Effector memory CD8-positive, alpha-beta T cell (primary cell): ENCODE data around the gene CGB3.

Experiments used
- ATAC-seq: fragments of 150-1000 bp; cut with Tn5 transposase; replicated peaks from 2 replicates; pipeline ENCODE4 v1.10.0; 2021; ENCODE audit warnings: mild to moderate bottlenecking, moderate library complexity
- DNase-seq, 3 experiments: peaks; one replicate each; pipeline ENCODE4 v3.0.0; 2021
- H3K27ac Mint-ChIP-seq, 2 donors: one replicate each; pipeline ENCODE4 v1.8.0; 2022; ENCODE audit warnings: mild to moderate bottlenecking in 2 of 2, mixed read lengths in 2 of 2, moderate library complexity in 2 of 2
- H3K27me3 Mint-ChIP-seq, 2 donors: one replicate each; pipeline ENCODE4 v1.8.0; 2022; ENCODE audit warnings: mixed read lengths in 2 of 2
- H3K36me3 Mint-ChIP-seq: one replicate; pipeline ENCODE4 v1.8.0; 2022; ENCODE audit warnings: mild to moderate bottlenecking, moderate library complexity, mixed read lengths; ENCODE audit not compliant: insufficient read depth
- H3K4me1 Mint-ChIP-seq, 2 donors: one replicate each; pipeline ENCODE4 v1.8.0; 2022; ENCODE audit warnings: low read depth in 2 of 2, mixed read lengths in 2 of 2
- H3K4me3 Mint-ChIP-seq, 2 donors: one replicate each; pipeline ENCODE4 v1.8.0; 2022; ENCODE audit warnings: mild to moderate bottlenecking in 2 of 2, mixed read lengths in 2 of 2, moderate library complexity in 2 of 2
- H3K9me3 Mint-ChIP-seq, 2 donors: one replicate each; pipeline ENCODE4 v1.8.0; 2022; ENCODE audit warnings: mixed read lengths in 2 of 2

Gene CGB3

GRCh38 chr19:48997972-48998371 is 26.2 kb downstream of the CGB3 start:
- Mint-ChIP-seq H3K36me3 (peaks cover 20% of the 10 kb centered on the region), H3K27ac (peak overlapping the region in 1 of 2 donors; percentile 49), H3K4me3 (no peak overlapping the region), H3K27me3 (no peaks in the 10 kb centered on the region), H3K4me1 (peaks cover 23 to 26% of the 10 kb centered on the region in 2 donors), H3K9me3 (no peaks in the 10 kb centered on the region)
- DNase-seq (peak; percentile 29 to 54 (median 40)), ATAC-seq (no peak)

- Mint-ChIP-seq H3K27ac (peak overlapping the region; percentile 91 to 96), H3K4me1 (peaks cover 28 to 45% of the 10 kb centered on the region in 2 donors), H3K4me3 (peak overlapping the region; percentile 91 to 95), H3K27me3 (no peaks in the 10 kb centered on the region), H3K9me3 (no peaks in the 10 kb centered on the region), H3K36me3 (peaks cover 18% of the 10 kb centered on the region)
- no peak for ATAC-seq
- no peak for DNase-seq
These were observed 30.1 kb downstream of the CGB3 start for GRCh38 chr19:48994035-48994386.

- Mint-ChIP-seq H3K27ac (peak within 1 kb of the TSS; percentile 91 to 96), H3K36me3 (peaks cover 19% of the 10 kb centered on the region), H3K9me3 (no peaks in the 10 kb centered on the region), H3K27me3 (no peaks in the 10 kb centered on the region), H3K4me1 (peaks cover 28 to 45% of the 10 kb centered on the region in 2 donors), H3K4me3 (peak within 1 kb of the TSS; percentile 91 to 95)
- DNase-seq (peak; percentile 97 to 99 (median 99)), ATAC-seq (peak; percentile 89)
These were observed 30.7 kb downstream of the CGB3 start, which contains the start of the genes GYS1 and RUVBL2 for GRCh38 chr19:48993175-48994034. GYS1 (minus strand) TSS chr19:48993309; CDS start chr19:48993112, 197 bp downstream. RUVBL2 (plus strand) TSS chr19:48993887; CDS start chr19:48993912, 25 bp downstream.

GRCh38 chr19:48992581-48993174 is 31.5 kb downstream of the CGB3 start:
- Mint-ChIP-seq H3K4me3 (peak overlapping the region; percentile 91 to 95), H3K9me3 (no peaks in the 10 kb centered on the region), H3K27ac (peak overlapping the region; percentile 91 to 96), H3K27me3 (no peaks in the 10 kb centered on the region), H3K4me1 (peaks cover 31 to 39% of the 10 kb centered on the region in 2 donors), H3K36me3 (peaks cover 19% of the 10 kb centered on the region)
- ATAC-seq (no peak), DNase-seq (no peak)

- Mint-ChIP-seq H3K9me3 (no peaks in the 10 kb centered on the region), H3K4me1 (peaks cover 31 to 38% of the 10 kb centered on the region in 2 donors), H3K27ac (peak overlapping the region; percentile 91 to 96), H3K4me3 (peak overlapping the region; percentile 91 to 95), H3K27me3 (no peaks in the 10 kb centered on the region), H3K36me3 (peaks cover 19% of the 10 kb centered on the region)
- ATAC-seq (no peak), DNase-seq (no peak)
These were observed 32.1 kb downstream of the CGB3 start for GRCh38 chr19:48991873-48992580.

- peak overlapping the region in 1 of 2 donors; percentile 95 for H3K4me3 Mint-ChIP-seq
These were observed 33.0 kb downstream of the CGB3 start for GRCh38 chr19:48991011-48991609.

GRCh38 chr19:48990400-48990799 is 33.7 kb downstream of the CGB3 start:
- Mint-ChIP-seq H3K36me3 (peaks cover 19% of the 10 kb centered on the region), H3K9me3 (no peaks in the 10 kb centered on the region), H3K4me1 (peaks cover 31 to 37% of the 10 kb centered on the region in 2 donors), H3K27ac (peak overlapping the region; percentile 32 to 96), H3K27me3 (no peaks in the 10 kb centered on the region), H3K4me3 (no peak overlapping the region)
- DNase-seq (no peak), ATAC-seq (no peak)

More at GRCh38 chr19:48991011-48991609, 33.0 kb downstream of the CGB3 start:
- Mint-ChIP-seq H3K36me3 (peaks cover 19% of the 10 kb centered on the region), H3K9me3 (no peaks in the 10 kb centered on the region), H3K27me3 (no peaks in the 10 kb centered on the region), H3K27ac (peak overlapping the region; percentile 32 to 96), H3K4me1 (peaks cover 31 to 38% of the 10 kb centered on the region in 2 donors)
- no peak for ATAC-seq
- DNase-seq, result no peak

- H3K27me3 Mint-ChIP-seq, result no peaks in the 10 kb centered on the region
- no peaks in the 10 kb centered on the region for H3K9me3 Mint-ChIP-seq
- no peak overlapping the region for H3K4me3 Mint-ChIP-seq
- peak overlapping the region in 1 of 2 donors; percentile 96 for H3K27ac Mint-ChIP-seq
- peaks cover 25 to 31% of the 10 kb centered on the region in 2 donors for H3K4me1 Mint-ChIP-seq
- H3K36me3 Mint-ChIP-seq, result peaks cover 19% of the 10 kb centered on the region
- ATAC-seq (no peak), DNase-seq (no peak)
These were observed 34.3 kb downstream of the CGB3 start for GRCh38 chr19:48989701-48990291.

- Mint-ChIP-seq H3K27me3 (no peaks in the 10 kb centered on the region), H3K9me3 (no peaks in the 10 kb centered on the region), H3K4me1 (peaks cover 19 to 26% of the 10 kb centered on the region in 2 donors), H3K36me3 (peaks cover 18% of the 10 kb centered on the region), H3K27ac (no peak overlapping the region), H3K4me3 (no peak overlapping the region)
- no peak for DNase-seq
- ATAC-seq, result no peak
These were observed 35.3 kb downstream of the CGB3 start for GRCh38 chr19:48988860-48989259.

- H3K9me3 Mint-ChIP-seq, result no peaks in the 10 kb centered on the region
- no peaks in the 10 kb centered on the region for H3K27me3 Mint-ChIP-seq
- peaks cover 12% of the 10 kb centered on the region for H3K36me3 Mint-ChIP-seq
- H3K4me1 Mint-ChIP-seq, result peaks cover 16 to 23% of the 10 kb centered on the region in 2 donors
- ATAC-seq, result no peak
- no peak overlapping the region for H3K4me3 Mint-ChIP-seq
- H3K27ac Mint-ChIP-seq, result peak overlapping the region in 1 of 2 donors; percentile 9
- DNase-seq, result no peak
These were observed 35.8 kb downstream of the CGB3 start for GRCh38 chr19:48988286-48988685.

- ATAC-seq (no peak), DNase-seq (no peak)
- peaks cover 8% of the 10 kb centered on the region for H3K36me3 Mint-ChIP-seq
- peaks cover 9 to 15% of the 10 kb centered on the region in 2 donors for H3K4me1 Mint-ChIP-seq
- H3K27me3 Mint-ChIP-seq, result no peaks in the 10 kb centered on the region
- no peaks in the 10 kb centered on the region for H3K9me3 Mint-ChIP-seq
- H3K4me3 Mint-ChIP-seq, result no peak overlapping the region
- H3K27ac Mint-ChIP-seq, result peak overlapping the region in 1 of 2 donors; percentile 9
These were observed 36.8 kb downstream of the CGB3 start for GRCh38 chr19:48987323-48987722.

- DNase-seq (no peak), ATAC-seq (no peak)
- no peaks in the 10 kb centered on the region for H3K27me3 Mint-ChIP-seq
- H3K27ac Mint-ChIP-seq, result no peak overlapping the region
- peaks cover 12% of the 10 kb centered on the region for H3K36me3 Mint-ChIP-seq
- peaks cover 4 to 8% of the 10 kb centered on the region in 2 donors for H3K4me1 Mint-ChIP-seq
- H3K9me3 Mint-ChIP-seq, result no peaks in the 10 kb centered on the region
- H3K4me3 Mint-ChIP-seq, result no peak overlapping the region
These were observed 37.9 kb downstream of the CGB3 start for GRCh38 chr19:48986211-48986610.
